Hepatocyte (in vitro differentiated cells): ENCODE data around the gene AMOTL1. TPM values are rescaled to one million over a fixed set of nuclear protein-coding genes. Genes with fewer than 3 reads are reported as not detected.

Experiments used
- DNase-seq: peaks from one replicate; pipeline ENCODE4 v3.0.0-alpha.2; 2016; ENCODE audit warnings: low spot score
- H2AFZ ChIP-seq: fragments of 200-600 bp; sonication (generic); 2 replicates; pipeline ENCODE4 v1.6.0; 2016; ENCODE audit warnings: antibody characterized with exemption, mild to moderate bottlenecking
- H3K27ac ChIP-seq: fragments of 200-600 bp; sonication (generic); 2 replicates; pipeline ENCODE4 v1.5.1; 2016; ENCODE audit warnings: mild to moderate bottlenecking
- H3K27me3 ChIP-seq: fragments of 200-600 bp; sonication (generic); 2 replicates; pipeline ENCODE4 v1.6.1; 2016
- H3K36me3 ChIP-seq: fragments of 200-600 bp; sonication (generic); replicated peaks from 2 replicates; pipeline ENCODE4 v1.5.1; 2016; ENCODE audit warnings: low read depth; ENCODE audit not compliant: insufficient read depth
- H3K4me1 ChIP-seq: fragments of 200-600 bp; sonication (generic); 2 replicates; pipeline ENCODE4 v1.5.1; 2016; ENCODE audit warnings: mild to moderate bottlenecking, moderate library complexity; ENCODE audit not compliant: insufficient read depth
- H3K4me2 ChIP-seq: fragments of 200-600 bp; sonication (generic); 2 replicates; pipeline ENCODE4 v1.6.0; 2016
- H3K4me3 ChIP-seq: fragments of 200-600 bp; sonication (generic); 2 replicates; pipeline ENCODE4 v1.5.1; 2016; ENCODE audit warnings: mild to moderate bottlenecking
- H3K79me2 ChIP-seq: fragments of 200-600 bp; sonication (generic); 2 replicates; pipeline ENCODE4 v1.6.0; 2017; ENCODE audit warnings: mild to moderate bottlenecking
- H3K9me2 ChIP-seq: fragments of 200-600 bp; sonication (generic); replicated peaks from 2 replicates; pipeline ENCODE4 v1.6.0; 2017; ENCODE audit warnings: mild to moderate bottlenecking; ENCODE audit not compliant: insufficient read depth
- H3K9me3 ChIP-seq: fragments of 200-600 bp; sonication (generic); 2 replicates; pipeline ENCODE4 v1.5.1; 2016; ENCODE audit warnings: low read depth, mild to moderate bottlenecking
- H4K20me1 ChIP-seq: fragments of 200-600 bp; sonication (generic); 2 replicates; pipeline ENCODE4 v1.6.0; 2016; ENCODE audit warnings: mild to moderate bottlenecking; ENCODE audit not compliant: insufficient read depth, poor library complexity, severe bottlenecking
- CTCF ChIP-seq: fragments of 200-600 bp; sonication (generic); IDR thresholded peaks from 2 replicates; pipeline ENCODE4 v1.5.1; 2016; ENCODE audit warnings: antibody characterized with exemption, mild to moderate bottlenecking; ENCODE audit not compliant: poor library complexity
- EZH2 ChIP-seq: fragments of 200-600 bp; sonication (generic); IDR thresholded peaks from 2 replicates; pipeline ENCODE4 v1.6.1; 2016; ENCODE audit warnings: antibody characterized with exemption, mild to moderate bottlenecking, borderline replicate concordance
- EZH2phosphoT487 ChIP-seq: fragments of 200-600 bp; sonication (generic); IDR thresholded peaks from one replicate; pipeline ENCODE4 v1.6.1; 2018; ENCODE audit warnings: antibody characterized with exemption, mild to moderate bottlenecking, low read depth, moderate library complexity; ENCODE audit not compliant: unreplicated experiment, severe bottlenecking
- WGBS: methylation state at CpG from one replicate; pipeline ENCODE4 v1.1.6; 2016; ENCODE audit warnings: low lambda C conversion rate; ENCODE audit errors: missing lambda C conversion rate; 5-methylcytosine and 5-hydroxymethylcytosine counted together
- polyA plus RNA-seq: library from polyadenylated mRNA; unstranded; fragments of >200 nt; fragmentation: Nextera tagmentation; extraction: Ambion mirVana; gene quantifications from 2 replicates; pipeline ENCODE4 v1.2.1, GENCODE V29; 2016
- total RNA-seq: library from RNA; depleted of rRNA; stranded (reverse); fragments of >200 nt; gene quantifications from 2 replicates; pipeline ENCODE4 v1.2.3, GENCODE V29; 2014

Gene AMOTL1
- total and polyA plus RNA-seq, 2 experiments from 2014 or later: 23.8 to 57.7 TPM

GRCh38 chr11:94738746-94739145, 29.4 kb upstream of the AMOTL1 start:
- Histone ChIP-seq H2AFZ (no peak overlapping the region), H3K27ac (no peak overlapping the region), H3K9me3 (no peaks in the 10 kb centered on the region), H4K20me1 (no peaks in the 10 kb centered on the region), H3K4me1 (peaks cover 35% of the 10 kb centered on the region), H3K27me3 (no peaks in the 10 kb centered on the region), H3K4me3 (no peak overlapping the region), H3K79me2 (no peaks in the 10 kb centered on the region), H3K4me2 (no peak overlapping the region), H3K9me2 (no peaks in the 10 kb centered on the region), H3K36me3 (no peaks in the 10 kb centered on the region)
- 86% methylated on average over 1 of the region's 1 CpG for WGBS
- TF ChIP-seq EZH2phosphoT487 (no peak), EZH2 (no peak), CTCF (no peak)
- DNase-seq: no peak

- H3K4me1 ChIP-seq: peaks cover 30% of the 10 kb centered on the region
- no peaks in the 10 kb centered on the region for H3K36me3 ChIP-seq
- no peak overlapping the region for H3K4me3 ChIP-seq
- H3K4me2 ChIP-seq: no peak overlapping the region
- no peak for DNase-seq
- no peak overlapping the region for H2AFZ ChIP-seq
- H3K27ac ChIP-seq: no peak overlapping the region
- no peaks in the 10 kb centered on the region for H3K9me2 ChIP-seq
- H3K27me3 ChIP-seq: no peaks in the 10 kb centered on the region
- no peaks in the 10 kb centered on the region for H3K79me2 ChIP-seq
- TF ChIP-seq EZH2phosphoT487: no peak
- TF ChIP-seq EZH2: no peak
- TF ChIP-seq CTCF: no peak
- H4K20me1 ChIP-seq: no peaks in the 10 kb centered on the region
- H3K9me3 ChIP-seq: no peaks in the 10 kb centered on the region
- WGBS: 68% methylated on average over 2 of the region's 2 CpGs
These were observed 28.8 kb upstream of the AMOTL1 start for GRCh38 chr11:94739331-94739730.

GRCh38 chr11:94740083-94741021, 27.8 kb upstream of the AMOTL1 start:
- peak overlapping the region; percentile 98 for H3K4me2 ChIP-seq
- no peaks in the 10 kb centered on the region for H3K27me3 ChIP-seq
- H3K9me3 ChIP-seq: no peaks in the 10 kb centered on the region
- peak overlapping the region; percentile 42 for H2AFZ ChIP-seq
- WGBS: 2% methylated on average over 68 of the region's 82 CpGs
- H3K9me2 ChIP-seq: no peaks in the 10 kb centered on the region
- H3K36me3 ChIP-seq: no peaks in the 10 kb centered on the region
- H3K4me3 ChIP-seq: peak overlapping the region; percentile 69
- peaks cover 21% of the 10 kb centered on the region for H3K4me1 ChIP-seq
- no peaks in the 10 kb centered on the region for H3K79me2 ChIP-seq
- peak; percentile 77 for DNase-seq
- no peak for TF ChIP-seq EZH2phosphoT487
- TF ChIP-seq CTCF: no peak
- TF ChIP-seq EZH2: no peak
- H4K20me1 ChIP-seq: no peaks in the 10 kb centered on the region
- peak overlapping the region; percentile 61 for H3K27ac ChIP-seq
